Adrenal gland (tissue), 12 donors: Measurements from ENCODE around the gene KIF16B. TPM values are rescaled to one million over a fixed set of nuclear protein-coding genes. Genes with fewer than 3 reads are reported as not detected.

Experiments used
- DNase-seq, 7 donors: peaks; one replicate each; pipeline ENCODE4 v3.0.0-alpha.2; 2019 to 2020
- H3K27ac ChIP-seq, 5 donors: fragments of 200-600 bp; sonication (generic) in 4 of 5; 1 replicate in 3 of 5; 2 replicates in 2 of 5; pipeline versions ENCODE4 v1.5.1 to v1.8.0; 2016 to 2020; ENCODE audit warnings: mild to moderate bottlenecking in 1 of 5
- H3K27me3 ChIP-seq: fragments of 200-600 bp; 2 replicates; pipeline ENCODE4 v1.8.0; 2021
- H3K36me3 ChIP-seq, 2 donors: fragments of 200-600 bp; replicated peaks in 1 of 2; 1 replicate in 1 of 2; 2 replicates in 1 of 2; pipeline versions ENCODE4 v1.5.1 to v1.8.0; 2018 to 2022
- H3K4me1 ChIP-seq, 2 donors: fragments of 200-600 bp; replicated peaks in 1 of 2; 1 replicate in 1 of 2; 2 replicates in 1 of 2; pipeline versions ENCODE4 v1.5.1 to v1.8.0; 2018 to 2021
- H3K4me3 ChIP-seq, 4 donors: fragments of 200-600 bp; sonication (generic) in 3 of 4; one replicate each; pipeline ENCODE4 v1.5.1; 2016 to 2018
- H3K9me3 ChIP-seq, 3 donors: fragments of 200-600 bp; sonication (generic) in 1 of 3; replicated peaks in 1 of 3; 1 replicate in 2 of 3; 2 replicates in 1 of 3; pipeline versions ENCODE4 v1.5.1 to v1.8.0; 2016 to 2021
- POLR2A ChIP-seq, 2 donors: fragments of 450-650 bp; IDR thresholded peaks; one replicate each; pipeline ENCODE4 v1.6.1; 2017; ENCODE audit warnings: antibody characterized with exemption in 2 of 2, mild to moderate bottlenecking in 2 of 2, moderate library complexity in 1 of 2
- WGBS, 4 donors: extraction: QIAGEN DNeasy Blood & Tissue Kit in 2 of 4; methylation state at CpG; one replicate each; pipeline versions ENCODE4 v1.1.5 to v1.1.7; 2013 to 2017; 5-methylcytosine and 5-hydroxymethylcytosine counted together
- intact Hi-C, 2 donors: fragments of 100-400 bp; cut with DNase I; formaldehyde crosslinking; loops; one replicate each; pipeline versions ENCODE4 v1.14.1 to v1.15.0; 2022 to 2023
- polyA plus RNA-seq, 3 donors: library from polyadenylated mRNA; stranded (reverse); fragments of 200-250 nt in 2 of 3; fragments of 350-450 nt in 1 of 3; fragmentation: Illumina TruSeq in 1 of 3; extraction: RNeasy Lipid Tissue Mini Kit (QIAGEN cat#74804) in 1 of 3; gene quantifications; one replicate each; pipeline ENCODE4 v1.2.3, GENCODE V29; 2013 to 2014
- total RNA-seq, 9 donors: library from RNA; depleted of rRNA in 4 of 9; stranded (reverse); fragments of >200 nt in 4 of 9; fragments of 120-200 nt in 1 of 9; fragmentation: NEBNext Ultra II Directional in 1 of 9; extraction: Animal tissue kit (Norgen Biotek cat#: 25700) in 1 of 9; gene quantifications; one replicate each; pipeline versions ENCODE4 v1.1.0 to v1.2.4, GENCODE V29; 2013 to 2023
- TF ChIP-seq, protein P1 (sequence below), 6 experiments: fragments of 450-650 bp in 4 of 6; fragments of 200-600 bp in 2 of 6; sonication (generic) in 1 of 6; IDR thresholded peaks; 1 replicate in 5 of 6; 2 replicates in 1 of 6; pipeline versions ENCODE4 v1.5.1 to v1.8.0; 2016 to 2021; ENCODE audit warnings: antibody characterized with exemption in 6 of 6, mild to moderate bottlenecking in 2 of 6, moderate library complexity in 1 of 6
- donor health status: healthy with polysubstance abuse.
- donor health status: Bipolar disorder and iron deficiency.
- donor health status: DM: yes; HTN: yes; CAD: no.
- donor health status: DM: no; HTN: no; CAD: no.
- donor health status: DM: no; HTN: no; CAD: no.
- donor health status: DM: yes; HTN: yes; CAD: no.

Gene KIF16B
- total and polyA plus RNA-seq, 12 donors: 8.6 to 113 (median 36.1) TPM

- 76 to 90% (median 83%) methylated on average over 5 of the region's 5 CpGs for WGBS, 4 donors
- Histone ChIP-seq H3K27me3 (no peaks in the 10 kb centered on the region), H3K27ac (no peak overlapping the region), H3K9me3 (no peaks in the 10 kb centered on the region), H3K4me3 (no peak overlapping the region), H3K4me1 (no peaks in the 10 kb centered on the region), H3K36me3 (no peaks in the 10 kb centered on the region)
- no peak for DNase-seq
- intact Hi-C loops: no loop called here
- TF ChIP-seq, protein P1, sequence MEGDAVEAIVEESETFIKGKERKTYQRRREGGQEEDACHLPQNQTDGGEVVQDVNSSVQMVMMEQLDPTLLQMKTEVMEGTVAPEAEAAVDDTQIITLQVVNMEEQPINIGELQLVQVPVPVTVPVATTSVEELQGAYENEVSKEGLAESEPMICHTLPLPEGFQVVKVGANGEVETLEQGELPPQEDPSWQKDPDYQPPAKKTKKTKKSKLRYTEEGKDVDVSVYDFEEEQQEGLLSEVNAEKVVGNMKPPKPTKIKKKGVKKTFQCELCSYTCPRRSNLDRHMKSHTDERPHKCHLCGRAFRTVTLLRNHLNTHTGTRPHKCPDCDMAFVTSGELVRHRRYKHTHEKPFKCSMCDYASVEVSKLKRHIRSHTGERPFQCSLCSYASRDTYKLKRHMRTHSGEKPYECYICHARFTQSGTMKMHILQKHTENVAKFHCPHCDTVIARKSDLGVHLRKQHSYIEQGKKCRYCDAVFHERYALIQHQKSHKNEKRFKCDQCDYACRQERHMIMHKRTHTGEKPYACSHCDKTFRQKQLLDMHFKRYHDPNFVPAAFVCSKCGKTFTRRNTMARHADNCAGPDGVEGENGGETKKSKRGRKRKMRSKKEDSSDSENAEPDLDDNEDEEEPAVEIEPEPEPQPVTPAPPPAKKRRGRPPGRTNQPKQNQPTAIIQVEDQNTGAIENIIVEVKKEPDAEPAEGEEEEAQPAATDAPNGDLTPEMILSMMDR (IDR thresholded peaks at IDR 0.05): no peak
- TF ChIP-seq POLR2A (IDR thresholded peaks at IDR 0.05): no peak
Observed at GRCh38 chr20:16360668-16361067, 212.6 kb downstream of the KIF16B start.

DNA sequence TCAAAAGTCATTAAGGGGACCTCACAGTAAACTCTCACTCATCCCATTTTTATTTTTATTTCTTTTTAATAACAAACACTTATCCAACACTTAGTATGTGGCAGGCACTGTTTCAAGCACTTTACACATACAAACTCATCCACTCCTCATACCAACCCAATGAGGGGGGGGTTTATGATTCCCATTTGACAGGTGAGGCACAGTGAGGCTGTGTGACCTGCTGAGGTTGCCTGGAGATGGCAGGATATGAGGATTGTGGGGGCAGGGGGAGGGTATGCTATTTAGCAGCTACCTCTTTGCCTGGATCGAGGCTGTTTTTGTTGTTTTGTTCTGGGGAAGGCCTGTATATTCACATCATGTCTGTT is 219.8 kb downstream of the KIF16B start:
- Histone ChIP-seq H3K4me3 (no peak overlapping the region), H3K4me1 (no peaks in the 10 kb centered on the region), H3K36me3 (no peaks in the 10 kb centered on the region), H3K9me3 (no peaks in the 10 kb centered on the region), H3K27me3 (no peaks in the 10 kb centered on the region), H3K27ac (no peak overlapping the region)
- WGBS, 4 donors: 88 to 97% (median 95%) methylated on average over 1 of the region's 1 CpG
- DNase-seq: no peak
- intact Hi-C loops: no loop called here
- TF ChIP-seq, protein P1 (IDR thresholded peaks at IDR 0.05): no peak
- no peak for TF ChIP-seq POLR2A (IDR thresholded peaks at IDR 0.05)

DNA sequence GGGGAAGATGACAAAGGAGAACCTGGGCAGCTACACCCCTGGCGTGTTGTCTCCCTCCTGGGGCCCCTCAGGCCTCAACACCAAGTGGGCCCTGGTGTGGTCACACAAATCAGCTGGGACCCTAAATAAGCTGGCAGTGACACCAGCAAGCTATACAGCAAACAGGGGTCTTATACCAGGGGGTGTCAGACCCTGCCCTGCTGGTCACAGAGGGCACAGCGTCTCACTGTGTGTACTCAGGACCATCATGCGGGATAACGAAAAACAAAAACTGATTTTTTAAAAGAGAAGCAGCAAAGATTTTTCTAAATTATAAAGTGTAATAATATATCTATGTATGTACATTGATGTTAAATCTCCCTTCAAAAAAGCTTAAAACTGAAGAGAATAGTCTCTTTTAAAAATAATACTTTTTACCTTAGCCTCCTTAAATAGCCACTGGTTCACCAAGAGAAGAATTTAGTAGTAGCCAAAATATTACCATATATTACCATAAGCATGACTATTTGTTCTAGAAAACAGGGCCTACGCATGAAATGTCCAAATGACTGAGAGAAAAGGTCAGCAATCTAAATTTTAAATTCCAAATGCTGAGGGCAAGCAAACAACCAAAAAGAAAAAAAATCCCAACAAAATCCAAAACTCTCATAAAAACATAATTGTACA is 220.4 kb downstream of the KIF16B start:
- H3K27me3 ChIP-seq: no peaks in the 10 kb centered on the region
- 94 to 99% (median 98%) methylated on average over 5 of the region's 5 CpGs for WGBS, 4 donors
- TF ChIP-seq, protein P1 (IDR thresholded peaks at IDR 0.05): no peak
- no peak for TF ChIP-seq POLR2A (IDR thresholded peaks at IDR 0.05)
- H3K4me1 ChIP-seq: no peaks in the 10 kb centered on the region
- no peak for DNase-seq
- H3K4me3 ChIP-seq: no peak overlapping the region
- H3K9me3 ChIP-seq: no peaks in the 10 kb centered on the region
- intact Hi-C loops: no loop called here
- H3K36me3 ChIP-seq: no peaks in the 10 kb centered on the region
- H3K27ac ChIP-seq: no peak overlapping the region

- intact Hi-C loops: no loop called here
- no peak overlapping the region for H3K27ac ChIP-seq
- no peak for DNase-seq
- no peaks in the 10 kb centered on the region for H3K4me1 ChIP-seq
- no peaks in the 10 kb centered on the region for H3K27me3 ChIP-seq
- no peaks in the 10 kb centered on the region for H3K36me3 ChIP-seq
- H3K4me3 ChIP-seq: no peak overlapping the region
- no peaks in the 10 kb centered on the region for H3K9me3 ChIP-seq
- TF ChIP-seq, protein P1 (IDR thresholded peaks at IDR 0.05): peak in 1 of 6 experiments; percentile 6
- TF ChIP-seq POLR2A (IDR thresholded peaks at IDR 0.05): no peak
- WGBS, 4 donors: 87 to 89% (median 87%) methylated on average over 4 of the region's 4 CpGs
Observed at GRCh38 chr20:16352321-16352720, 220.9 kb downstream of the KIF16B start.
